H9 (cell line): ENCODE results near the gene RBKS. TPM values are rescaled to one million over a fixed set of nuclear protein-coding genes. Genes with fewer than 3 reads are reported as not detected.

Source experiments
- DNase-seq: peaks from one replicate; pipeline ENCODE4 v3.0.0-alpha.2; 2017
- H2AFZ ChIP-seq: one replicate; pipeline ENCODE4 v1.6.1; 2013; ENCODE audit warnings: mild to moderate bottlenecking, low read length, control low read depth, moderate library complexity
- H2AK5ac ChIP-seq: 2 replicates; pipeline ENCODE4 v1.6.1; 2013; ENCODE audit warnings: low read length, control low read depth, mixed read lengths; ENCODE audit not compliant: insufficient read length
- H2BK120ac ChIP-seq: one replicate; pipeline ENCODE4 v1.6.1; 2013; ENCODE audit warnings: low read depth, mild to moderate bottlenecking, low read length, control low read depth, inconsistent platforms; ENCODE audit not compliant: poor library complexity, severe bottlenecking
- H2BK12ac ChIP-seq: 2 replicates; pipeline ENCODE4 v1.6.1; 2013; ENCODE audit warnings: low read length, control low read depth, mixed read lengths, low read depth; ENCODE audit not compliant: insufficient read length
- H2BK15ac ChIP-seq: 2 replicates; pipeline ENCODE4 v1.6.1; 2013; ENCODE audit warnings: low read depth, low read length, control low read depth
- H2BK20ac ChIP-seq: one replicate; pipeline ENCODE4 v1.6.1; 2013; ENCODE audit warnings: low read depth, mild to moderate bottlenecking, low read length, control low read depth, inconsistent platforms; ENCODE audit not compliant: poor library complexity, severe bottlenecking
- H2BK5ac ChIP-seq: 2 replicates; pipeline ENCODE4 v1.6.1; 2013; ENCODE audit warnings: low read length, control low read depth, mixed read lengths; ENCODE audit not compliant: insufficient read length
- H3K14ac ChIP-seq: 2 replicates; pipeline ENCODE4 v1.6.1; 2013; ENCODE audit warnings: low read length, control low read depth; ENCODE audit not compliant: insufficient read depth
- H3K18ac ChIP-seq: 2 replicates; pipeline ENCODE4 v1.6.1; 2013; ENCODE audit warnings: low read depth, mild to moderate bottlenecking, mixed read lengths, low read length, control low read depth; ENCODE audit not compliant: insufficient read length
- H3K23ac ChIP-seq: 2 replicates; pipeline ENCODE4 v1.6.1; 2013; ENCODE audit warnings: low read length, control low read depth, mixed read lengths, low read depth; ENCODE audit not compliant: insufficient read length
- H3K23me2 ChIP-seq: 2 replicates; pipeline ENCODE4 v1.6.1; 2013; ENCODE audit warnings: low read depth, mild to moderate bottlenecking, mixed read lengths, low read length, control low read depth; ENCODE audit not compliant: insufficient read length, poor library complexity, severe bottlenecking
- H3K27ac ChIP-seq: 2 replicates; pipeline ENCODE4 v1.5.1; 2013; ENCODE audit warnings: low read length, control low read depth, mixed read lengths, low read depth; ENCODE audit not compliant: insufficient read length
- H3K27me3 ChIP-seq: 2 replicates; pipeline ENCODE4 v1.6.1; 2013; ENCODE audit warnings: low read length, control low read depth, inconsistent platforms; ENCODE audit not compliant: insufficient read depth
- H3K4ac ChIP-seq: 2 replicates; pipeline ENCODE4 v1.6.1; 2013; ENCODE audit warnings: low read depth, mild to moderate bottlenecking, control low read depth, inconsistent platforms, low read length, moderate library complexity
- H3K4me1 ChIP-seq: 2 replicates; pipeline ENCODE4 v1.6.1; 2013; ENCODE audit warnings: low read length, control low read depth, inconsistent platforms; ENCODE audit not compliant: insufficient read depth
- H3K4me2 ChIP-seq: 2 replicates; pipeline ENCODE4 v1.6.1; 2013; ENCODE audit warnings: low read length, control low read depth, mixed read lengths; ENCODE audit not compliant: insufficient read length, insufficient read depth
- H3K56ac ChIP-seq: 2 replicates; pipeline ENCODE4 v1.6.1; 2013; ENCODE audit warnings: low read depth, mild to moderate bottlenecking, mixed read lengths, low read length, control low read depth; ENCODE audit not compliant: insufficient read length
- H3K79me1 ChIP-seq: 2 replicates; pipeline ENCODE4 v1.6.1; 2013; ENCODE audit warnings: low read depth, mild to moderate bottlenecking, moderate library complexity, low read length, control low read depth, inconsistent platforms; ENCODE audit not compliant: insufficient read depth, poor library complexity, severe bottlenecking
- H3K79me2 ChIP-seq: 2 replicates; pipeline ENCODE4 v1.6.1; 2013; ENCODE audit warnings: low read length, control low read depth, inconsistent platforms; ENCODE audit not compliant: insufficient read depth
- H3K9ac ChIP-seq: 2 replicates; pipeline ENCODE4 v1.6.1; 2013; ENCODE audit warnings: low read length, control low read depth, mixed read lengths; ENCODE audit not compliant: insufficient read length; ENCODE audit errors: extremely low read depth
- H3K9me3 ChIP-seq: one replicate; pipeline ENCODE4 v1.6.1; 2013; ENCODE audit warnings: low read depth, low read length, inconsistent platforms; ENCODE audit not compliant: control insufficient read depth
- H3T11ph ChIP-seq: one replicate; pipeline ENCODE4 v1.6.1; 2013; ENCODE audit warnings: mild to moderate bottlenecking, low read length, control low read depth, inconsistent platforms
- H4K20me1 ChIP-seq: one replicate; pipeline ENCODE4 v1.6.1; 2013; ENCODE audit not compliant: control insufficient read depth, insufficient read length, insufficient read depth
- H4K5ac ChIP-seq: 2 replicates; pipeline ENCODE4 v1.6.1; 2013; ENCODE audit warnings: low read depth, mild to moderate bottlenecking, mixed read lengths, low read length, control low read depth; ENCODE audit not compliant: insufficient read length
- H4K8ac ChIP-seq: replicated peaks from 2 replicates; pipeline ENCODE4 v1.6.1; 2013; ENCODE audit warnings: low read length, control low read depth, mixed read lengths, low read depth; ENCODE audit not compliant: insufficient read length
- H4K91ac ChIP-seq: 2 replicates; pipeline ENCODE4 v1.6.1; 2013; ENCODE audit warnings: low read depth, mild to moderate bottlenecking, moderate library complexity, mixed read lengths, low read length, control low read depth; ENCODE audit not compliant: insufficient read length
- H3K27ac Mint-ChIP-seq, 3 experiments: 2 replicates in 2 of 3; 3 replicates in 1 of 3; pipeline ENCODE4 v1.8.0; 2020 to 2021; ENCODE audit warnings: mixed read lengths in 3 of 3, mild to moderate bottlenecking in 1 of 3, moderate library complexity in 1 of 3
- H3K27me3 Mint-ChIP-seq: 2 replicates; pipeline ENCODE4 v1.8.0; 2021; ENCODE audit warnings: low read depth, mild to moderate bottlenecking, moderate library complexity, mixed read lengths
- H3K36me3 Mint-ChIP-seq, 3 experiments: 2 replicates in 2 of 3; 3 replicates in 1 of 3; pipeline ENCODE4 v1.8.0; 2020 to 2021; ENCODE audit warnings: low read depth in 3 of 3, mixed read lengths in 3 of 3; ENCODE audit not compliant: insufficient read depth in 1 of 3
- H3K4me1 Mint-ChIP-seq, 2 experiments: 2 replicates each; pipeline ENCODE4 v1.8.0; 2020; ENCODE audit warnings: mixed read lengths in 2 of 2
- H3K4me3 Mint-ChIP-seq, 2 experiments: 2 replicates in 1 of 2; 3 replicates in 1 of 2; pipeline ENCODE4 v1.8.0; 2020 to 2021; ENCODE audit warnings: mild to moderate bottlenecking in 2 of 2, mixed read lengths in 2 of 2, moderate library complexity in 1 of 2
- H3K9me3 Mint-ChIP-seq, 2 experiments: 2 replicates in 1 of 2; 3 replicates in 1 of 2; pipeline ENCODE4 v1.8.0; 2020; ENCODE audit warnings: mild to moderate bottlenecking in 2 of 2, mixed read lengths in 2 of 2, moderate library complexity in 1 of 2
- CTCF ChIP-seq: fragments of 200-600 bp; sonication (generic); conservative IDR thresholded peaks from 3 replicates; pipeline ENCODE4 v1.8.0; 2021; ENCODE audit warnings: antibody characterized with exemption, mild to moderate bottlenecking
- WGBS: extraction: QIAGEN DNeasy Blood & Tissue Kit; methylation state at CpG from one replicate; pipeline ENCODE4 v1.1.7; 2013; ENCODE audit warnings: missing lambda C conversion rate, low lambda C conversion rate, mixed read lengths; ENCODE audit not compliant: insufficient read length; ENCODE audit errors: extremely low coverage; 5-methylcytosine and 5-hydroxymethylcytosine counted together
- total RNA-seq: library from RNA; stranded (reverse); gene quantifications from 2 replicates; pipeline ENCODE4 v1.2.1, GENCODE V29; 2021

The RBKS gene
- total RNA-seq, 1 experiment from 2014 or later: 2.3 TPM

GRCh38 chr2:27752551-27753237, 137.5 kb downstream of the RBKS start:
- Histone ChIP-seq H3K18ac (peak overlapping the region; percentile 89), H2BK5ac (peak overlapping the region; percentile 66), H3K4me1 (no peaks in the 10 kb centered on the region), H2BK20ac (peak overlapping the region; percentile 95), H2BK120ac (peak overlapping the region; percentile 95), H3K27me3 (no peaks in the 10 kb centered on the region), H2BK12ac (peak overlapping the region; percentile 66), H3K4me2 (peak overlapping the region; percentile 65), H3K23ac (no peak overlapping the region), H3K23me2 (peaks cover 9% of the 10 kb centered on the region), H3K79me2 (no peaks in the 10 kb centered on the region), H3T11ph (peak overlapping the region; percentile 96), H3K9ac (peak overlapping the region; percentile 69), H2BK15ac (no peak overlapping the region), H3K14ac (peak overlapping the region; percentile 95; the same call in 1 of the 2 replicates), H3K79me1 (no peaks in the 10 kb centered on the region), H4K8ac (no peak overlapping the region), H3K56ac (no peak overlapping the region), H3K27ac (peak overlapping the region; percentile 59), H4K5ac (peak overlapping the region; percentile 22), H3K9me3 (no peaks in the 10 kb centered on the region), H2AFZ (peak overlapping the region; percentile 49), H4K20me1 (no peaks in the 10 kb centered on the region), H4K91ac (peak overlapping the region; percentile 50), H2AK5ac (no peak overlapping the region), H3K4ac (peak overlapping the region; percentile 84; the same call in 1 of the 2 replicates)
- Mint-ChIP-seq H3K4me3 (peak overlapping the region; percentile 80 to 85), H3K4me1 (peaks cover 27 to 31% of the 10 kb centered on the region in 2 experiments), H3K36me3 (peaks cover 4 to 10% (median 7%) of the 10 kb centered on the region in 3 experiments), H3K27me3 (peaks cover 4% of the 10 kb centered on the region), H3K9me3 (peaks cover 14 to 16% of the 10 kb centered on the region in 2 experiments), H3K27ac (peak overlapping the region; percentile 88 to 99 (median 98))
- WGBS: no CpG with 5 or more reads among the region's 16 CpGs
- no peak for TF ChIP-seq CTCF
- DNase-seq: peak; percentile 66
